ENCODE data around the gene REC8.

The REC8 gene

DNA sequence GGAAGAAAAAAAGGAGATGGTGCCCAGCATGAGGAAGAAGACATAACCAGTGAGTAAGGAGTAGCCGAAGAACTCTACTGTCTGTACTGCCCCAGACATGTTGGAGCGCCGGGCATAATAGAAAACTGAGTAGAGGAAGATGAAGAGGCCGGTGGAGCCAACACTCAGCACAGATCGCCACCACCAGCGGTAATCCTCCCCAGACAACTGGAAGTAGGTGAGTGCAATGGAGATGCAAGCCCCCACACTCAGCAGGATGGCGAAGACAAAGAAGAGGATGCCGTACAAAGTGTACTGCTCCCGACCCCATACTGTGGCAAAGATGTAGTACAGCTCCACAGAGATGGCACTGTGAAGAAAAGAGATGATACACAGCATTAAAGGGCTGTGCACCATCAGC, 17.6 kb downstream of the REC8 start:
- Histone ChIP-seq H3K4me1 (ENCODE audit: control insufficient read depth, low read depth, low read length) (peaks cover 6% of the 10 kb centered on the region), H3K56ac (ENCODE audit: low read length) (peak overlapping the region; percentile 37), H3K27ac (ENCODE audit: low read depth, low read length) (no peak overlapping the region), H3K23ac (ENCODE audit: low read length) (no peak overlapping the region), H2BK15ac (replicated peaks; ENCODE audit: low read depth) (no peak overlapping the region), H2AK5ac (ENCODE audit: low read length) (no peak overlapping the region), H4K8ac (ENCODE audit: low read depth, low read length) (no peak overlapping the region), H2BK120ac (ENCODE audit: low read depth, low read length) (no peak overlapping the region), H3K79me2 (ENCODE audit: control insufficient read depth, insufficient read depth, low read length) (peaks cover 11% of the 10 kb centered on the region), H3K18ac (ENCODE audit: low read length) (no peak overlapping the region), H4K5ac (ENCODE audit: low read length) (peak overlapping the region; percentile 88), H3K27me3 (ENCODE audit: insufficient read depth, low read length, poor library complexity) (no peaks in the 10 kb centered on the region), H3K4ac (ENCODE audit: low read depth, low read length) (no peak overlapping the region), H3K9ac (ENCODE audit: low read length) (peak overlapping the region; percentile 56), H3K4me3 (ENCODE audit: low read length) (no peak overlapping the region), H3K79me1 (ENCODE audit: low read length) (peaks cover 12% of the 10 kb centered on the region), H3K4me2 (ENCODE audit: low read length) (no peak overlapping the region), H2BK5ac (ENCODE audit: low read length) (no peak overlapping the region), H3K36me3 (ENCODE audit: control insufficient read depth, insufficient read depth, low read length) (peaks cover 13% of the 10 kb centered on the region)
- DNase-seq, result no peak
- WGBS (ENCODE audit: extremely low coverage, insufficient coverage, low lambda C conversion rate), result no CpG with 5 or more reads among the region's 9 CpGs

GRCh38 chr14:24190416-24190815, 18.5 kb downstream of the REC8 start:
- Histone ChIP-seq H3K36me3 (ENCODE audit: control insufficient read depth, insufficient read depth, low read length) (peaks cover 10% of the 10 kb centered on the region), H3K4me2 (ENCODE audit: low read length) (no peak overlapping the region), H2BK5ac (ENCODE audit: low read length) (no peak overlapping the region), H2BK120ac (ENCODE audit: low read depth, low read length) (no peak overlapping the region), H3K23ac (ENCODE audit: low read length) (no peak overlapping the region), H3K4ac (ENCODE audit: low read depth, low read length) (no peak overlapping the region), H3K27me3 (ENCODE audit: insufficient read depth, low read length, poor library complexity) (no peaks in the 10 kb centered on the region), H3K79me2 (ENCODE audit: control insufficient read depth, insufficient read depth, low read length) (peaks cover 11% of the 10 kb centered on the region), H3K4me1 (ENCODE audit: control insufficient read depth, low read depth, low read length) (peaks cover 6% of the 10 kb centered on the region), H3K27ac (ENCODE audit: low read depth, low read length) (no peak overlapping the region), H3K4me3 (ENCODE audit: low read length) (no peak overlapping the region), H2AK5ac (ENCODE audit: low read length) (no peak overlapping the region), H2BK15ac (replicated peaks; ENCODE audit: low read depth) (no peak overlapping the region), H3K79me1 (ENCODE audit: low read length) (peaks cover 12% of the 10 kb centered on the region), H3K9ac (ENCODE audit: low read length) (no peak overlapping the region), H4K5ac (ENCODE audit: low read length) (no peak overlapping the region), H3K18ac (ENCODE audit: low read length) (no peak overlapping the region), H4K8ac (ENCODE audit: low read depth, low read length) (no peak overlapping the region), H3K56ac (ENCODE audit: low read length) (no peak overlapping the region)
- DNase-seq, result no peak
- no CpG with 5 or more reads among the region's 10 CpGs for WGBS (ENCODE audit: extremely low coverage, insufficient coverage, low lambda C conversion rate)

DNA sequence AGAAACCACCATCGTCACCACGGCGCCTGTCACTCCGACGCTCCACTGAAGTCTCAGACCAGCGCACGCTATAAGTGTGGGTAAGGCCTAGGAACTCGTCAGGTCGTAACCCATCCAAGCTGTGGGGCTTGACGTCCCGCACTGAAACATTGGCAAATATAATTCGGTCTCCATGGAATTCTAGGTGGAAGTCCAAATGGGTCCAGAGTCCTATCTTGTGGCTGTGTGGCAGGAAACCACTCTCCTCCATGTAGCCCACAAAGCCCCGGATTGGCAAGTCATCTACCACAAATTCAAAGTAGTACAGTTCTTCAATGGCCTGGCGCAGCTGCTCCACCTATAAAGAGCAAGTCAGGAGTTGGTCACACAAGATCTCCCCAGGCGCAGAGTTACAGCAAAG, 21.1 kb downstream of the REC8 start:
- Histone ChIP-seq H2BK15ac (replicated peaks; ENCODE audit: low read depth) (no peak overlapping the region), H4K5ac (ENCODE audit: low read length) (no peak overlapping the region), H2BK120ac (ENCODE audit: low read depth, low read length) (no peak overlapping the region), H3K79me1 (ENCODE audit: low read length) (peaks cover 1% of the 10 kb centered on the region), H2AK5ac (ENCODE audit: low read length) (no peak overlapping the region), H3K4me2 (ENCODE audit: low read length) (no peak overlapping the region), H3K4me3 (ENCODE audit: low read length) (no peak overlapping the region), H3K4me1 (ENCODE audit: control insufficient read depth, low read depth, low read length) (peaks cover 2% of the 10 kb centered on the region), H2BK5ac (ENCODE audit: low read length) (no peak overlapping the region), H3K4ac (ENCODE audit: low read depth, low read length) (no peak overlapping the region), H3K9ac (ENCODE audit: low read length) (no peak overlapping the region), H3K23ac (ENCODE audit: low read length) (no peak overlapping the region), H3K27me3 (ENCODE audit: insufficient read depth, low read length, poor library complexity) (no peaks in the 10 kb centered on the region), H3K27ac (ENCODE audit: low read depth, low read length) (no peak overlapping the region), H3K36me3 (ENCODE audit: control insufficient read depth, insufficient read depth, low read length) (peaks cover 4% of the 10 kb centered on the region), H3K56ac (ENCODE audit: low read length) (no peak overlapping the region), H3K79me2 (ENCODE audit: control insufficient read depth, insufficient read depth, low read length) (peaks cover 2% of the 10 kb centered on the region), H4K8ac (ENCODE audit: low read depth, low read length) (no peak overlapping the region), H3K18ac (ENCODE audit: low read length) (no peak overlapping the region)
- DNase-seq, result no peak
- WGBS (ENCODE audit: extremely low coverage, insufficient coverage, low lambda C conversion rate), result no CpG with 5 or more reads among the region's 15 CpGs

DNA sequence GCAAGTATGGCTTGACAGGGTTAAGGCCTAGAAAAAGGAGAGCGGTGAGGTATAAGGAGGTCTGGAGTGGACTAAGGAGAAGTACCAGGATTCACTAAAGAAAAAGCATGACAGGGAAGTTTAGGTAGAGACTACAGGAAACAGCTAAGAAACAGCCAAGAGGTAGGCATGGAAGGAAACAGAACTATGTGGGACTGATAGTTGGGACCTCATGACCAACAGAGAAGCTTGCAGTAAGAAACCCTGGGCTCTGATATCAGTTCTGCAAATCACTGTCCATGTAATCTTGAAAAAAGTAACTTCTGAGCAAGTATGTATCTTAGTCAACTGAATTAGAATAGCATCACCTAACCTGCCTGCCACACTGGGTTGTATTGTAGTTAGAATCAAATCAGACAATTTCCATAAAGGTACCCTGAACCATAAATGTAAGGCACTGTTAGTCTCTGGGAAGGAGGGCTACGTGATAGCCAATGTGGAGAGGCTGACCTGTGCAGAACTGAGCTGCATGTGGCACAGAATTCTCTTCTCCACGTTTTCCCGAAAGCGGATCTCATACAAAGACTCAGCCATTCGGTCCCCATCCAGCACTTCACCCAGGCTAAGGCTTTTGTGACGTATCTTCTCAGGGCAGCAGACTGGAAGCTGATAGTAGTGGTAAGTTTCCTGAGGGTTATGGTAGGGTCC, 22.4 kb downstream of the REC8 start:
- H2BK15ac ChIP-seq (replicated peaks; ENCODE audit: low read depth), result no peak overlapping the region
- no peaks in the 10 kb centered on the region for H3K79me2 ChIP-seq (ENCODE audit: control insufficient read depth, insufficient read depth, low read length)
- no peak overlapping the region for H3K18ac ChIP-seq (ENCODE audit: low read length)
- H4K8ac ChIP-seq (ENCODE audit: low read depth, low read length), result no peak overlapping the region
- peak overlapping the region; percentile 61 for H3K4me2 ChIP-seq (ENCODE audit: low read length)
- no peak overlapping the region for H2BK5ac ChIP-seq (ENCODE audit: low read length)
- no peak overlapping the region for H3K27ac ChIP-seq (ENCODE audit: low read depth, low read length)
- H2BK120ac ChIP-seq (ENCODE audit: low read depth, low read length), result no peak overlapping the region
- H4K5ac ChIP-seq (ENCODE audit: low read length), result no peak overlapping the region
- peak overlapping the region; percentile 66 for H3K4ac ChIP-seq (ENCODE audit: low read depth, low read length)
- DNase-seq, result no peak
- peak overlapping the region; percentile 96 for H3K9ac ChIP-seq (ENCODE audit: low read length)
- no peak overlapping the region for H2AK5ac ChIP-seq (ENCODE audit: low read length)
- no CpG with 5 or more reads among the region's 7 CpGs for WGBS (ENCODE audit: extremely low coverage, insufficient coverage, low lambda C conversion rate)
- H3K79me1 ChIP-seq (ENCODE audit: low read length), result no peaks in the 10 kb centered on the region
- peak overlapping the region; percentile 97 for H3K56ac ChIP-seq (ENCODE audit: low read length)
- no peaks in the 10 kb centered on the region for H3K27me3 ChIP-seq (ENCODE audit: insufficient read depth, low read length, poor library complexity)
- H3K4me1 ChIP-seq (ENCODE audit: control insufficient read depth, low read depth, low read length), result no peaks in the 10 kb centered on the region
- no peak overlapping the region for H3K4me3 ChIP-seq (ENCODE audit: low read length)
- H3K23ac ChIP-seq (ENCODE audit: low read length), result no peak overlapping the region
- H3K36me3 ChIP-seq (ENCODE audit: control insufficient read depth, insufficient read depth, low read length), result peaks cover 4% of the 10 kb centered on the region

DNA sequence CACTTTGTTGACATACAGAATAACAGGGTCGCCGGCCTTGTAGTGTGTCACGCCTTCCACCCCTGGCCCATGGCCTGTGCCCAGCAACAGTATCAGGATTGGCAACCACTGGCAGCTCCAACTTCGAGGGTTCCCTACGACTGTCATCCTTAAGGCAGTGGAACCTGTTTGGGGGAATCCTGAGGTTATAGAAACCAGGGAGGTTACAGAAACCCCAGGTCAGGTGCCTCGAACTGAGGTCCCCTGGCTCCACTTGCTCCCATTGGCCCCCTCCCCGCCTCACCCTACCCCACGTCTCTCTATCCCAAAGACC, 22.9 kb downstream of the REC8 start:
- Histone ChIP-seq H3K18ac (ENCODE audit: low read length) (peak overlapping the region; percentile 71), H2BK120ac (ENCODE audit: low read depth, low read length) (no peak overlapping the region), H3K79me1 (ENCODE audit: low read length) (no peaks in the 10 kb centered on the region), H3K56ac (ENCODE audit: low read length) (peak overlapping the region; percentile 97), H3K4ac (ENCODE audit: low read depth, low read length) (peak overlapping the region; percentile 66), H4K5ac (ENCODE audit: low read length) (no peak overlapping the region), H3K23ac (ENCODE audit: low read length) (no peak overlapping the region), H3K36me3 (ENCODE audit: control insufficient read depth, insufficient read depth, low read length) (peaks cover 4% of the 10 kb centered on the region), H2BK15ac (replicated peaks; ENCODE audit: low read depth) (no peak overlapping the region), H3K27ac (ENCODE audit: low read depth, low read length) (peak overlapping the region; percentile 92), H3K4me3 (ENCODE audit: low read length) (peak overlapping the region; percentile 64), H4K8ac (ENCODE audit: low read depth, low read length) (peak overlapping the region; percentile 41), H3K27me3 (ENCODE audit: insufficient read depth, low read length, poor library complexity) (no peaks in the 10 kb centered on the region), H3K79me2 (ENCODE audit: control insufficient read depth, insufficient read depth, low read length) (no peaks in the 10 kb centered on the region), H2BK5ac (ENCODE audit: low read length) (no peak overlapping the region), H3K4me2 (ENCODE audit: low read length) (peak overlapping the region; percentile 61), H3K9ac (ENCODE audit: low read length) (peak overlapping the region; percentile 96), H2AK5ac (ENCODE audit: low read length) (no peak overlapping the region), H3K4me1 (ENCODE audit: control insufficient read depth, low read depth, low read length) (no peaks in the 10 kb centered on the region)
- no CpG with 5 or more reads among the region's 8 CpGs for WGBS (ENCODE audit: extremely low coverage, insufficient coverage, low lambda C conversion rate)
- DNase-seq, result no peak

Measured in mesendoderm (in vitro differentiated cells).